Trophoblast cell (in vitro differentiated cells and primary cell): Measurements from ENCODE around the gene CPOX.
"Not testable (repeated sequence)": the region's sequence is repeated elsewhere in the genome, so short reads cannot be mapped to it uniquely, and the experiment has no call there.

Source experiments
- DNase-seq, 2 donors: peaks; one replicate each; pipeline ENCODE4 v3.0.0-alpha.2; 2016
- H2AFZ ChIP-seq: 2 replicates; pipeline ENCODE4 v1.6.1; 2013; ENCODE audit warnings: low read length, moderate library complexity, mild to moderate bottlenecking; ENCODE audit not compliant: insufficient read depth, poor library complexity
- H2AK5ac ChIP-seq: 2 replicates; pipeline ENCODE4 v1.6.1; 2013; ENCODE audit warnings: mild to moderate bottlenecking, low read length
- H2BK120ac ChIP-seq: 2 replicates; pipeline ENCODE4 v1.6.1; 2013; ENCODE audit warnings: low read length, mild to moderate bottlenecking, moderate library complexity; ENCODE audit not compliant: insufficient read depth, poor library complexity
- H2BK12ac ChIP-seq: 2 replicates; pipeline ENCODE4 v1.6.1; 2013; ENCODE audit warnings: mild to moderate bottlenecking, low read length, moderate library complexity
- H2BK5ac ChIP-seq: 2 replicates; pipeline ENCODE4 v1.6.1; 2013; ENCODE audit warnings: low read length, low read depth, moderate library complexity, mild to moderate bottlenecking; ENCODE audit not compliant: poor library complexity
- H3K14ac ChIP-seq: 2 replicates; pipeline ENCODE4 v1.6.1; 2013; ENCODE audit warnings: mild to moderate bottlenecking, low read length
- H3K18ac ChIP-seq: 2 replicates; pipeline ENCODE4 v1.6.1; 2013; ENCODE audit warnings: mild to moderate bottlenecking, low read length
- H3K23ac ChIP-seq: 2 replicates; pipeline ENCODE4 v1.6.1; 2013; ENCODE audit warnings: low read length
- H3K27ac ChIP-seq: 2 replicates; pipeline ENCODE4 v1.5.1; 2013; ENCODE audit warnings: low read depth, mild to moderate bottlenecking, inconsistent platforms, low read length, moderate library complexity
- H3K27me3 ChIP-seq: 2 replicates; pipeline ENCODE4 v1.6.1; 2013; ENCODE audit warnings: inconsistent platforms, mild to moderate bottlenecking, low read length, moderate library complexity; ENCODE audit not compliant: insufficient read depth
- H3K36me3 ChIP-seq, 2 experiments: 1 replicate in 1 of 2; 2 replicates in 1 of 2; pipeline ENCODE4 v1.6.1; 2013; ENCODE audit warnings: low read length in 2 of 2, mild to moderate bottlenecking in 2 of 2, moderate library complexity in 1 of 2; ENCODE audit not compliant: insufficient read depth in 2 of 2, control insufficient read depth in 1 of 2
- H3K4ac ChIP-seq: 2 replicates; pipeline ENCODE4 v1.6.1; 2013; ENCODE audit warnings: low read depth, mild to moderate bottlenecking, low read length, moderate library complexity
- H3K4me1 ChIP-seq, 2 experiments: 1 replicate in 1 of 2; 2 replicates in 1 of 2; pipeline ENCODE4 v1.6.1; 2013; ENCODE audit warnings: low read length in 2 of 2, mild to moderate bottlenecking in 2 of 2, moderate library complexity in 1 of 2; ENCODE audit not compliant: insufficient read depth in 2 of 2, control insufficient read depth in 1 of 2
- H3K4me2 ChIP-seq: 2 replicates; pipeline ENCODE4 v1.6.1; 2013; ENCODE audit warnings: inconsistent platforms, mild to moderate bottlenecking, low read length, moderate library complexity
- H3K4me3 ChIP-seq: 2 replicates; pipeline ENCODE4 v1.5.1; 2013; ENCODE audit warnings: mild to moderate bottlenecking, low read depth, low read length, inconsistent platforms
- H3K79me1 ChIP-seq: one replicate; pipeline ENCODE4 v1.6.1; 2013; ENCODE audit warnings: low read length
- H3K79me2 ChIP-seq: 2 replicates; pipeline ENCODE4 v1.6.1; 2013; ENCODE audit warnings: low read length, mild to moderate bottlenecking; ENCODE audit not compliant: control insufficient read depth, insufficient read depth, poor library complexity
- H3K9ac ChIP-seq: 2 replicates; pipeline ENCODE4 v1.6.1; 2013; ENCODE audit warnings: mild to moderate bottlenecking, low read length
- H3K9me3 ChIP-seq: 2 replicates; pipeline ENCODE4 v1.6.1; 2013; ENCODE audit warnings: low read depth, mild to moderate bottlenecking, control low read depth, inconsistent platforms, low read length; ENCODE audit not compliant: insufficient read depth
- H4K12ac ChIP-seq: 2 replicates; pipeline ENCODE4 v1.6.1; 2013; ENCODE audit warnings: low read depth, mild to moderate bottlenecking, low read length, moderate library complexity
- H4K8ac ChIP-seq: 2 replicates; pipeline ENCODE4 v1.6.1; 2013; ENCODE audit warnings: low read depth, mild to moderate bottlenecking, low read length, moderate library complexity
- H4K91ac ChIP-seq: one replicate; pipeline ENCODE4 v1.6.1; 2013; ENCODE audit warnings: low read depth, mild to moderate bottlenecking, low read length, moderate library complexity
- WGBS: extraction: QIAGEN DNeasy Blood & Tissue Kit; methylation state at CpG from one replicate; pipeline ENCODE4 v1.1.7; 2013; ENCODE audit warnings: missing lambda C conversion rate; ENCODE audit not compliant: insufficient read length, insufficient coverage; ENCODE audit errors: extremely low coverage; 5-methylcytosine and 5-hydroxymethylcytosine counted together

CPOX gene

DNA sequence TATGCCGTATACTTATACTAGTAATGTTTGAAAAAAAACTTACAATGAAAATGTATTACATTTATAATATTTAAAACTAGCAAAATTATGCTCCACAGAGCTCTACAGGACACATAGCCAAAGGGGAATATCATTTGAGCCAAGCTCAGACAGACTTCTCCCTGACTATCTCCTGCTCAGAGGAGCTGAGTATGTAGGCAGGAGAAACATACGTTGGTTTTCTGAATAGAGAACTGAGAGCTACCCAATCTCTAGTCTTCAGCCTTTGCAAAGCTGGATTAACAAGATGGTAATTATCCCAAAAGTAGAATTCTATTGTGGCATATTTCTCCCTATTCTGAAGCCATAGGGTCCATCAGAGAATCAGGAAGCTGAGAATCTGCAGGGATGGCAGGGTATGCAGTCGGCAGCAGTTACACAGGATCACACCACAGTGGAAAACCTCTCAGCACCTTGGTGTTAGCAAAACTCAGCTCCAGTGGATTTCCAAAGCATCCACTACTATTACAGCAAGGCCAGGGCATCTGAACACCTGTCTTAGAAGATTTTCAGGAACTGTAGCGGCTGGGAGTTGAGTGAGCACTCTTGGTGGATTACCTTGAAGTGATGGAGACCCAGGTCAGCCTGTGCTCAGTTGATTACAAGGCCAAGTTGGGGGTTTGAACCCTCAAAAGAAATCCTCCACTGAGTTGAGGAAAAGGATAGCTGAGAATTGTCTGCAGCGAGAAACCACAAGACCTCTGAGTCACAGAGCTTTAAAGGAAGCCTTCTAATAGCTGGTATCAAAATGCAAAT, 31.5 kb downstream of the CPOX start:
- no peaks in the 10 kb centered on the region for H3K79me1 ChIP-seq
- H3K4me1 ChIP-seq = no peaks in the 10 kb centered on the region
- H3K4ac ChIP-seq = no peak overlapping the region
- H4K12ac ChIP-seq = no peak overlapping the region
- H2AFZ ChIP-seq = no peak overlapping the region
- no peak for DNase-seq
- H2AK5ac ChIP-seq = no peak overlapping the region
- H3K36me3 ChIP-seq = no peaks in the 10 kb centered on the region
- no peak overlapping the region for H3K4me3 ChIP-seq
- no peak overlapping the region for H4K8ac ChIP-seq
- no peak overlapping the region for H3K9ac ChIP-seq
- H3K27me3 ChIP-seq = no peaks in the 10 kb centered on the region
- no peak overlapping the region for H2BK120ac ChIP-seq
- no peak overlapping the region for H2BK12ac ChIP-seq
- no peak overlapping the region for H2BK5ac ChIP-seq
- no peak overlapping the region for H3K18ac ChIP-seq
- H3K23ac ChIP-seq = no peak overlapping the region
- no CpG with 5 or more reads among the region's 5 CpGs for WGBS
- no peak overlapping the region for H3K4me2 ChIP-seq
- no peaks in the 10 kb centered on the region for H3K79me2 ChIP-seq
- no peaks in the 10 kb centered on the region for H3K9me3 ChIP-seq
- no peak overlapping the region for H3K14ac ChIP-seq
- H4K91ac ChIP-seq = no peak overlapping the region
- H3K27ac ChIP-seq = no peak overlapping the region

GRCh38 chr3:98560911-98561310, 32.5 kb downstream of the CPOX start:
- no CpG with 5 or more reads among the region's 2 CpGs for WGBS
- Histone ChIP-seq H2BK120ac (no peak overlapping the region), H3K14ac (no peak overlapping the region)

DNA sequence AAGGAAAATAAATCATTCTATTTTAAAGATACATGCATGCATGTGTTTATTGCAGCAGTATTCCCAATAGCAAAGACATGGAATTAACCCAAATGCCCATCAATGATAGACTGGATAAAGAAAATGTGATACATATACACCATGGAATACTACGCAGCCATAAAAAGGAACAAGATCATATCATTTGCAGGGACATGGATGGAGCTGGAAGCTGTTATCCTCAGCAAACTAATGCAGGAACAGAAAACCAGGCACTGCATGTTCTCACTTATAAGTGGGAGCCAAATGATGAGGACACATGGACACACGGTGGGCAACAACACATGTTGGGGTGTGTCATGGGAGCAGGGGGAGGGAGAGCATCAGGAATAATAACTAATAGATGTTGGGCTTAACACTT, 33.6 kb downstream of the CPOX start:
- not testable (repeated sequence) for H3K9me3 ChIP-seq, H3K27ac ChIP-seq, H3K27me3 ChIP-seq, H2BK5ac ChIP-seq, H3K14ac ChIP-seq, H4K8ac ChIP-seq, H2AFZ ChIP-seq, H2BK12ac ChIP-seq, H3K79me2 ChIP-seq, H3K36me3 ChIP-seq, H3K79me1 ChIP-seq, H3K9ac ChIP-seq, H2BK120ac ChIP-seq, H4K12ac ChIP-seq, DNase-seq, H4K91ac ChIP-seq, H3K18ac ChIP-seq, H3K4me3 ChIP-seq, H3K4ac ChIP-seq, H2AK5ac ChIP-seq, H3K4me1 ChIP-seq, H3K4me2 ChIP-seq, H3K23ac ChIP-seq
- no CpG with 5 or more reads among the region's 2 CpGs for WGBS

More at GRCh38 chr3:98560911-98561310, 32.5 kb downstream of the CPOX start:
- Histone ChIP-seq H3K4me2 (no peak overlapping the region), H4K8ac (no peak overlapping the region), H2BK5ac (no peak overlapping the region), H2BK12ac (no peak overlapping the region), H4K12ac (no peak overlapping the region), H3K27me3 (no peaks in the 10 kb centered on the region), H2AK5ac (no peak overlapping the region), H3K9ac (no peak overlapping the region), H3K4me3 (no peak overlapping the region), H3K4ac (no peak overlapping the region), H4K91ac (no peak overlapping the region), H2AFZ (no peak overlapping the region), H3K36me3 (no peaks in the 10 kb centered on the region), H3K79me2 (no peaks in the 10 kb centered on the region), H3K9me3 (no peaks in the 10 kb centered on the region), H3K18ac (no peak overlapping the region), H3K79me1 (no peaks in the 10 kb centered on the region), H3K23ac (no peak overlapping the region), H3K4me1 (no peaks in the 10 kb centered on the region), H3K27ac (no peak overlapping the region)
- DNase-seq = no peak

DNA sequence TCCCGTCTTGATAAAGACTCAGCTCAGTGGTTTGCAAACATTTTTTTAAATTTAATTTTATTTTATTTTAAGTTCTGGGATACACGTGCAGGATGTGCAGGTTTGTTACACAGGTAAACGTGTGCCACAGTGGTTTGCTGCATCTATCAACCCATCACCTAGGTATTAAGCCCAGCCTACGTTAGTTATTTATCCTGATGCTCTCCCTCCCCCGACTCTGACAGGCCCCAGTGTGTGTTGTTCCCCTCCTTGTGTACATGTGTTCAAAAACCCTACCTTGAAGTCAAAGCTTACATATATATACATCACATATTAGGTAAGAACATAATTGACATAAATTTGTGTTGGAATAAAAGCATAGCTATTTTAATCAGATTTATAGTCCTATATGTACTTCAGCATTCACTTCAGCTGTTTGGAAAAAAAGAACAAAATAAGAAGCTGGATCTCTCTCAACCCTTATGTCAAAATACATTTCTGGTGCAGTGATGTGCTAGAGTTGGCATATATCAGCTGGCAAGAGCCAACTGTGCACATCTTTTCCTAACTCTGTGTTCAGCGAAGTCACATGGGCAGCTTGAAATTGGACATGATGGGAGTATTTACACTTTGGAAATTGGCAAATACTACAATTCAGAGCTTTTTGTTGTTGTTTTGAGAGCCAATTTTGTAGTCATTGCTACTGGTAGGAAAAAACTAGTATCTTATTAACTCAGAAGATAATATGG, 35.1 kb downstream of the CPOX start:
- no peaks in the 10 kb centered on the region for H3K27me3 ChIP-seq
- H3K79me1 ChIP-seq = no peaks in the 10 kb centered on the region
- no peak overlapping the region for H2AK5ac ChIP-seq
- no peak for DNase-seq
- no peak overlapping the region for H2AFZ ChIP-seq
- no peaks in the 10 kb centered on the region for H3K79me2 ChIP-seq
- no peaks in the 10 kb centered on the region for H3K36me3 ChIP-seq
- no CpG with 5 or more reads among the region's 6 CpGs for WGBS
- no peak overlapping the region for H2BK12ac ChIP-seq
- H4K8ac ChIP-seq = no peak overlapping the region
- no peak overlapping the region for H2BK120ac ChIP-seq
- no peak overlapping the region for H3K4me2 ChIP-seq
- no peak overlapping the region for H3K9ac ChIP-seq
- no peak overlapping the region for H3K23ac ChIP-seq
- no peak overlapping the region for H3K14ac ChIP-seq
- H3K9me3 ChIP-seq = no peaks in the 10 kb centered on the region
- H3K4me3 ChIP-seq = no peak overlapping the region
- no peak overlapping the region for H3K18ac ChIP-seq
- H3K4me1 ChIP-seq = no peaks in the 10 kb centered on the region
- H3K27ac ChIP-seq = no peak overlapping the region
- no peak overlapping the region for H2BK5ac ChIP-seq
- H4K91ac ChIP-seq = no peak overlapping the region
- no peak overlapping the region for H4K12ac ChIP-seq
- no peak overlapping the region for H3K4ac ChIP-seq
